BE2C (cell line): ENCODE results near the gene ZC3H12D. TPM values are rescaled to one million over a fixed set of nuclear protein-coding genes. Genes with fewer than 3 reads are reported as not detected.

Experiments used
- DNase-seq: peaks from one replicate; pipeline ENCODE4 v3.0.0-alpha.2; 2020
- H3K27me3 ChIP-seq: fragments of 250-450 bp; sonication (Bioruptor Pico); 2 replicates; pipeline ENCODE4 v1.5.1; 2020; ENCODE audit warnings: mild to moderate bottlenecking
- H3K36me3 ChIP-seq: fragments of 250-450 bp; sonication (Bioruptor Pico); 2 replicates; pipeline ENCODE4 v1.5.1; 2020; ENCODE audit warnings: mild to moderate bottlenecking
- H3K4me1 ChIP-seq: fragments of 250-450 bp; sonication (Bioruptor Pico); 2 replicates; pipeline ENCODE4 v1.5.1; 2020
- H3K4me3 ChIP-seq: 2 replicates; pipeline ENCODE4 v1.5.1; 2011; ENCODE audit warnings: low read depth, low read length
- H3K9me3 ChIP-seq: fragments of 250-450 bp; sonication (Bioruptor Pico); 2 replicates; pipeline ENCODE4 v1.5.1; 2020
- polyA plus RNA-seq: library from polyadenylated mRNA; unstranded; fragments of >200 nt; gene quantifications from one replicate; pipeline ENCODE4 v1.2.1, GENCODE V29; 2012; ENCODE audit warnings: low read depth, missing spikeins; ENCODE audit not compliant: insufficient read length, insufficient read depth
- TF ChIP-seq, protein P1 (sequence below): IDR thresholded peaks from 2 replicates; pipeline ENCODE4 v1.5.1; 2012; ENCODE audit warnings: mild to moderate bottlenecking, low read depth, low read length

The ZC3H12D gene
- not detected for polyA plus RNA-seq

DNA sequence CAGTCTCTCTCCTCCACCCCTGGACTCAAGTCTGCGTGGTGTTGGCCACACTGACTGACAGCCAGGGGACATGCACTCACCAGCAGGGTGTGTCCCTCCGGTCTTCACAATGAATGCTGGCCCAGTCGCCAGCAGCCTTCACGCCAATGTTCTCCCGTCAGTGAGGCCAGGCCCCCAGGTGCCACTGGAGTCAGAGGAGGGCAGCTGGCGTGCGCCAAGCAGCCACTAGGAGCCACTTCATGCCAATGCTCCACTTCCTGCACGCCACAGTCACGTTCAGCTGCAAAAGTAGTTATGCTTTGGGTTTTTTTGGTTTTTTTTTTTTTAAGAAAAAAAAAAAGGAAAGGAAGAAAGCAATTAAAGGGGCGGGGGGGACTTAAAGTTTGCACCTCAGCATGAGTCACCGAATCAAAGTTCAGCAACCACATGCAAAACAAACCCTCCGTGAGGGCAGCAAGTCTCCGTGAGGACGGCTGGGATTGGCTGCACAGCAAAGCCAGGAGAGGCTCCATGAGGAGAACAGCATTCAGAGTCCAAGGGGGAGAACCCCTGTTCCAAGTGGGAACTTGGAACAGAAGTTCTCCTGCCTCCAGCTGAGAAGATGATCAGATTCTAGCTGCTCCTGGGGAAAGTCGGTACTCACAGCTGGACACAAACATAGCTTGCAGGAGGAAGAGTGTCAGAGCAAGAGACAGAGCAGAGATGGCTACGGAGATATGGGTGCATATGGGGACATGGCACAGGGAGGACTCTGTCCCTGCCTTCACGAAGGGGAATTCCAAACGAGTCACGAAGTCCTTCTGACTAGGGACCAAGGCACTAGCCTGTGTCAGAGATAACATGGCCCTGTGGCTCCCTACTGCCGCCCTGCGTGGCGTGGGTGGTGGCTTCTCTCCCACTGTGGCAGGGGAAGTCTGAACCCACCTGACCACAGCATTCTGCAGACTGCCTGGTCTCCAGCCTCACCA lies at the start of gene ZC3H12D:
Gene ZC3H12D, minus strand, starts transcription at position 282 of the 968 bp plus-strand sequence. CDS start 10,471 bp downstream, outside the sequence.
- H3K4me1 ChIP-seq: no peaks in the 10 kb centered on the region
- TF ChIP-seq, protein P1, sequence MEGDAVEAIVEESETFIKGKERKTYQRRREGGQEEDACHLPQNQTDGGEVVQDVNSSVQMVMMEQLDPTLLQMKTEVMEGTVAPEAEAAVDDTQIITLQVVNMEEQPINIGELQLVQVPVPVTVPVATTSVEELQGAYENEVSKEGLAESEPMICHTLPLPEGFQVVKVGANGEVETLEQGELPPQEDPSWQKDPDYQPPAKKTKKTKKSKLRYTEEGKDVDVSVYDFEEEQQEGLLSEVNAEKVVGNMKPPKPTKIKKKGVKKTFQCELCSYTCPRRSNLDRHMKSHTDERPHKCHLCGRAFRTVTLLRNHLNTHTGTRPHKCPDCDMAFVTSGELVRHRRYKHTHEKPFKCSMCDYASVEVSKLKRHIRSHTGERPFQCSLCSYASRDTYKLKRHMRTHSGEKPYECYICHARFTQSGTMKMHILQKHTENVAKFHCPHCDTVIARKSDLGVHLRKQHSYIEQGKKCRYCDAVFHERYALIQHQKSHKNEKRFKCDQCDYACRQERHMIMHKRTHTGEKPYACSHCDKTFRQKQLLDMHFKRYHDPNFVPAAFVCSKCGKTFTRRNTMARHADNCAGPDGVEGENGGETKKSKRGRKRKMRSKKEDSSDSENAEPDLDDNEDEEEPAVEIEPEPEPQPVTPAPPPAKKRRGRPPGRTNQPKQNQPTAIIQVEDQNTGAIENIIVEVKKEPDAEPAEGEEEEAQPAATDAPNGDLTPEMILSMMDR: no peak
- H3K9me3 ChIP-seq: no peaks in the 10 kb centered on the region
- H3K4me3 ChIP-seq: no peak within 1 kb of the TSS
- no peaks in the 10 kb centered on the region for H3K36me3 ChIP-seq
- no peaks in the 10 kb centered on the region for H3K27me3 ChIP-seq
- DNase-seq: no peak

DNA sequence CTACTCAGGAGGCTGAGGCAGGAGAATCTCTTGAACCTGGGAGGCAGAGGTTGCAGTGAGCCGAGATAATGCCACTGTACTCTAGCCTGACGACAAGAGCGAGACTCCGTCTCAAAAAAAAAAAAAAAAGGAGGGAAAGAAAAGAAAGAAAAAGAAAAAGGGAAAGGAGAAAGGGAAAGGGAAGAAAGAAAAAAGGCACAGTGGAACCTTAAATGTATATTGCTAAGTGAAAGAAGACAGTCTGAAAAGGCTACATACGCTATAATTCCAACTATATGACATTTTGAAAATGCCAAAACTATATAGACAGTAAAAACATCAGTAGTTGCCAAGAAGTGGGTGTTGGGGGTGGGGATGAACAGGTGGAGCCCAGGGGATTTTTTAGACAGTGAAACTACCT lies 44.8 kb upstream of the ZC3H12D start:
- Histone ChIP-seq H3K9me3 (no peaks in the 10 kb centered on the region), H3K27me3 (no peaks in the 10 kb centered on the region), H3K4me3 (no peak overlapping the region), H3K36me3 (peaks cover 45% of the 10 kb centered on the region), H3K4me1 (no peaks in the 10 kb centered on the region)
- TF ChIP-seq, protein P1: no peak
- DNase-seq: no peak

DNA sequence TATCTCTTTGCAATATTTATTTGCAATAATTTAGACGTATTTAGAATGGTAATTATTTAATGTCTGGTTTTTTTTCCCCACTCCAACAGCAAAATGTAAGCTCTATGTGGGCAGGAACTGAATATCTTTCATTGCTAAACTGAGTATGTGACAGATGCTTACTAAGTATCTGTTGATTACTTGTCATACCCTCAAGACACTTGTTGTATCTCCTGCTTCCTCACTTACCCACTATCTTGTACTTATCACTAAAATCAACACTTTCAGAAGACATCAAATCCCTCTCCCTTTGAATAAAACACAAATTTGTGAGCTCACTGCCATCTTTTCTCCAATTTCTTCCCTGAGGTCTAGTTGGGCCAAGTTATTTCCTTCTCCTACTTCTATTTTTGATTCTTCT lies 30.7 kb upstream of the ZC3H12D start:
- Histone ChIP-seq H3K9me3 (no peaks in the 10 kb centered on the region), H3K4me1 (no peaks in the 10 kb centered on the region), H3K36me3 (peaks cover 17% of the 10 kb centered on the region; the same call in 1 of the 2 replicates), H3K4me3 (no peak overlapping the region), H3K27me3 (no peaks in the 10 kb centered on the region)
- TF ChIP-seq, protein P1: no peak
- no peak for DNase-seq

DNA sequence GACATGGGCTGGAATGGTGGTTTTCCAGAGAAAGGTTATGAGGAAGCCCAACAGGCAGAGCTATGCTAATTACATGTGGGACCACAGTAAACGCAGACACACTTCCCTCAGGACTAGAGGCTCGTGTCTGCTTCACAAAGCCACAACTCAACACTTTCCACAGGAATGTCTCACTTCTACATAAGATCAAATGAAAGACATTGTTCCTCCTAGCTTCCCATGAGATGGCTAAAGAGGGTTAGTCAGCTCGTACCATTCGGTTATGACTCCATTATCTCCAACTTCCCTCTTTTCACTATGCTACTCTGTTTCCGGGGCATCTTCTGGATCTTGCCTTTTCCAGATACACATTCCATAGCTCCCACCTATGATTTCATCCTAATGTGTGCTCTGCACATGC lies 29.1 kb upstream of the ZC3H12D start:
- TF ChIP-seq, protein P1: no peak
- H3K9me3 ChIP-seq: no peaks in the 10 kb centered on the region
- H3K4me3 ChIP-seq: no peak overlapping the region
- no peak for DNase-seq
- no peaks in the 10 kb centered on the region for H3K4me1 ChIP-seq
- peaks cover 21% of the 10 kb centered on the region; the same call in 1 of the 2 replicates for H3K36me3 ChIP-seq
- H3K27me3 ChIP-seq: no peaks in the 10 kb centered on the region

DNA sequence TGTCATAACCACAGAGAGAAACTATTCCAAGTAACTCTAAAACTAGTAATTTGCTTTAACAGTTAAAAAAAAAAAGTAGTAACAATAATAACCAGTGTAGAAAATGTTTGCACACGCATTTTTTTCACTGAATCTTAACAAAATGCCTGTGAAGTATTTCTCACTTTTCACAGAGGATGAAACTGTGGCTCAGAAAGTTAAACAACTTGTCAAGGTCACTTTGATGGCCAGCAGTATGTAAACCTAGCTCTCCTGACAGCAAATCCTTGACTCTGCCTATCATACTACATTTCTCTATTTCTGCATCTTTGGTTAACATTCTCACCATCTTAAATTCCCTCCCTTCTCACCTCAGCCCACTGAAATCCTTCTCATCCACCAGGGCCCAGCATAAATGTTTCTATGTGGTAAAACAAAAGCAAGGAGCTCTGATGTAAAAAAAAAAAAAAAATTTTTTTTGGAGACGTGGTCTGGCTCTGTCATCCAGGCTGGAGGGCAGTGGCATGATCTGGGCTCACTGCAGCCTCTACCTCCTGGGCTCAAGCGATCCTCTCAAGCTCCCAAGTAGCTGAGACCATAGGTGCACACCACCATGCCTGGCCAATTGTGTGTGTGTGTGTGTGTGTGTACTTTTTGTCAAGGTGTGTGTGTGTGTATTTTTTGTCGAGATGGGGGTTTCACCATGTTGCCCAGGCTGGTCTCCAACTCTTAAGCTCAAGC lies 26.1 kb upstream of the ZC3H12D start:
- Histone ChIP-seq H3K4me1 (peaks cover 4% of the 10 kb centered on the region), H3K36me3 (peaks cover 21% of the 10 kb centered on the region), H3K9me3 (no peaks in the 10 kb centered on the region), H3K4me3 (no peak overlapping the region), H3K27me3 (no peaks in the 10 kb centered on the region)
- no peak for DNase-seq
- TF ChIP-seq, protein P1: no peak
